MCF 10A (cell line): ENCODE results near the gene SURF6. TPM values are rescaled to one million over a fixed set of nuclear protein-coding genes. Genes with fewer than 3 reads are reported as not detected.

Experiments
- Bru-seq: library from RNA; stranded (reverse); fragments of 400-500 nt; gene quantifications from one replicate; lab custom pipeline; 2021; lab: Mats Ljungman, UMichigan
- BruChase-seq, 2 experiments: library from RNA; stranded (reverse); fragments of 400-500 nt; gene quantifications; one replicate each; lab custom pipeline; 2021; lab: Mats Ljungman, UMichigan
- BruUV-seq: library from RNA; stranded (reverse); fragments of 400-500 nt; replicated peaks from 2 replicates; lab custom pipeline; 2021; lab: Mats Ljungman, UMichigan
- CTCF ChIA-PET: fragments of 300-600 bp; sonication (Branson Sonifier 250); formaldehyde crosslinking; extraction: SDS; loops from one replicate; lab custom pipeline; 2021; ENCODE audit warnings: antibody characterized with exemption, inconsistent platforms; lab: Yijun Ruan, JAX
- POLR2A ChIA-PET: fragments of 300-600, 350-650 bp; sonication (Branson Sonifier 250); formaldehyde crosslinking; extraction: SDS; loops from one replicate; lab custom pipeline; 2020; ENCODE audit warnings: antibody characterized with exemption, inconsistent platforms; lab: Yijun Ruan, JAX
- DNase-seq: peaks from one replicate; pipeline ENCODE4 v3.0.0-alpha.2; 2018; ENCODE audit not compliant: unreplicated experiment
- H3K27ac Mint-ChIP-seq: one replicate; pipeline ENCODE4 v1.8.0; 2022; ENCODE audit warnings: mild to moderate bottlenecking, low read depth, mixed read lengths; ENCODE audit not compliant: unreplicated experiment
- H3K27me3 Mint-ChIP-seq: one replicate; pipeline ENCODE4 v1.8.0; 2022; ENCODE audit warnings: mixed read lengths; ENCODE audit not compliant: insufficient read depth, unreplicated experiment
- H3K36me3 Mint-ChIP-seq: one replicate; pipeline ENCODE4 v1.8.0; 2022; ENCODE audit warnings: mild to moderate bottlenecking, moderate library complexity, mixed read lengths; ENCODE audit not compliant: insufficient read depth, unreplicated experiment
- H3K4me1 Mint-ChIP-seq: one replicate; pipeline ENCODE4 v1.8.0; 2022; ENCODE audit warnings: mixed read lengths; ENCODE audit not compliant: insufficient read depth, unreplicated experiment
- H3K4me3 Mint-ChIP-seq: one replicate; pipeline ENCODE4 v1.8.0; 2022; ENCODE audit warnings: mild to moderate bottlenecking, moderate library complexity, mixed read lengths; ENCODE audit not compliant: unreplicated experiment
- H3K9me3 Mint-ChIP-seq: one replicate; pipeline ENCODE4 v1.8.0; 2022; ENCODE audit warnings: mixed read lengths; ENCODE audit not compliant: unreplicated experiment
- CTCF ChIP-seq: fragments of 200-600 bp; IDR thresholded peaks from one replicate; pipeline ENCODE4 v1.8.0; 2022; ENCODE audit warnings: antibody characterized with exemption, mild to moderate bottlenecking; ENCODE audit not compliant: unreplicated experiment
- intact Hi-C: fragments of 100-400 bp; cut with micrococcal nuclease; formaldehyde crosslinking; loops from 2 replicates; pipeline ENCODE4 v1.14.1; 2022
- long read RNA-seq: library from polyadenylated mRNA; stranded (forward); transcript quantifications from one replicate; pipeline ENCODE4 v2.0.0, GENCODE V29; 2022
- total RNA-seq: library from RNA; stranded (reverse); gene quantifications from 2 replicates; pipeline ENCODE4 v1.2.3, GENCODE V29; 2022

SURF6 gene
- total RNA-seq (30.2 and 40.5 TPM in 2 replicates), Bru-seq, nascent RNA (percentile 87 among the genes with signal in this experiment), BruChase-seq, experiment 1, labeled RNA remaining after a 6-hour chase (percentile 89 among the genes with signal in this experiment), BruChase-seq, experiment 2, labeled RNA remaining after a 2-hour chase (percentile 93 among the genes with signal in this experiment)
- long read RNA-seq, full-length matches to known transcripts: 108 of 135 reads
- long read RNA-seq, partial matches to known transcripts: 3 of 135 reads
- long read RNA-seq, other reads (novel, unspliced or antisense): 24 of 135 reads

- H3K4me1 Mint-ChIP-seq: peaks cover 6% of the 10 kb centered on the region
- peak within 1 kb of the TSS; percentile 81 for H3K27ac Mint-ChIP-seq
- H3K36me3 Mint-ChIP-seq: peaks cover 50% of the 10 kb centered on the region
- peak; percentile 91 for DNase-seq
- BruUV-seq: TSS peak; percentile 87
- H3K27me3 Mint-ChIP-seq: no peaks in the 10 kb centered on the region
- no peaks in the 10 kb centered on the region for H3K9me3 Mint-ChIP-seq
- CTCF ChIA-PET: interaction anchor here (0.6 to 1.1 kb wide), 2 partner anchors 68 to 487 kb away, joined by 3 to 4 read pairs; no protein-coding TSS in a partner anchor
- H3K4me3 Mint-ChIP-seq: peak within 1 kb of the TSS; percentile 93
- intact Hi-C loops: no loop called here
- TF ChIP-seq CTCF: no peak
- POLR2A ChIA-PET: interaction anchor here (0.7 to 2.6 kb wide), 7 partner anchors 11 to 81 kb away, joined by 3 to 33 read pairs (median 4); partner anchors contain the start of genes MED22, REXO4, RPL7A and SURF1
Observed at GRCh38 chr9:133335924-133336811, at the start of gene SURF6. SURF6 (minus strand) TSS chr9:133336188; CDS start chr9:133336132, 56 bp downstream.

GRCh38 chr9:133385452-133385851, 49.5 kb upstream of the SURF6 start:
- H3K27ac Mint-ChIP-seq: no peak overlapping the region
- H3K27me3 Mint-ChIP-seq: no peaks in the 10 kb centered on the region
- no TSS peak for BruUV-seq
- no peaks in the 10 kb centered on the region for H3K36me3 Mint-ChIP-seq
- no peaks in the 10 kb centered on the region for H3K9me3 Mint-ChIP-seq
- H3K4me1 Mint-ChIP-seq: no peaks in the 10 kb centered on the region
- intact Hi-C loops: no loop called here
- no peak overlapping the region for H3K4me3 Mint-ChIP-seq
- TF ChIP-seq CTCF: no peak
- CTCF ChIA-PET: interaction anchor here (2.1 kb wide), 1 partner anchor 199 kb away, joined by 7 read pairs; no protein-coding TSS in a partner anchor
- no peak for DNase-seq
- POLR2A ChIA-PET: no interaction called here

- ChIA-PET POLR2A (no interaction called here), CTCF (interaction anchor here (2.1 kb wide), 1 partner anchor 198 kb away, joined by 7 read pairs; no protein-coding TSS in a partner anchor)
- intact Hi-C loops: no loop called here
- BruUV-seq: no TSS peak
- TF ChIP-seq CTCF: no peak
- no peak for DNase-seq
- Mint-ChIP-seq H3K4me3 (no peak overlapping the region), H3K27me3 (no peaks in the 10 kb centered on the region), H3K27ac (no peak overlapping the region), H3K36me3 (no peaks in the 10 kb centered on the region), H3K9me3 (no peaks in the 10 kb centered on the region), H3K4me1 (no peaks in the 10 kb centered on the region)
Observed at GRCh38 chr9:133384736-133385321, 48.8 kb upstream of the SURF6 start.
